Thyroid gland (tissue), 4 donors: Measurements from ENCODE around the gene EGFR.

ENCODE experiments used
- CTCF ChIP-seq, 6 experiments: fragments of 200-600 bp in 3 of 6; fragments of 450-650 bp in 3 of 6; sonication (generic) in 3 of 6; IDR thresholded peaks; one replicate each; pipeline ENCODE4 v1.5.1; 2016 to 2019; ENCODE audit warnings: antibody characterized with exemption in 6 of 6, mild to moderate bottlenecking in 2 of 6, inconsistent platforms in 1 of 6, moderate library complexity in 1 of 6
- POLR2A ChIP-seq, 2 donors: fragments of 450-650 bp; IDR thresholded peaks; one replicate each; pipeline ENCODE4 v1.6.1; 2017; ENCODE audit warnings: antibody characterized with exemption in 2 of 2, mild to moderate bottlenecking in 2 of 2, moderate library complexity in 1 of 2

- TF ChIP-seq POLR2A (IDR thresholded peaks at IDR 0.05) (no peak), CTCF (IDR thresholded peaks at IDR 0.05) (peak in 1 of 6 experiments; percentile 8)
Measured at GRCh38 chr7:55194522-55194921, 175.7 kb downstream of the EGFR start.
